Esophagus muscularis mucosa (tissue), 4 donors: ENCODE results near the gene SCAP.

ENCODE experiments used
- CTCF ChIP-seq, 3 experiments: fragments of 200-600 bp in 2 of 3; fragments of 450-650 bp in 1 of 3; sonication (generic) in 2 of 3; IDR thresholded peaks; one replicate each; pipeline ENCODE4 v1.5.1; 2017 to 2019; ENCODE audit warnings: antibody characterized with exemption in 3 of 3, mild to moderate bottlenecking in 2 of 3, moderate library complexity in 1 of 3
- EP300 ChIP-seq: sonication (generic); formaldehyde crosslinking; IDR thresholded peaks from one replicate; pipeline ENCODE4 v1.6.1; 2017; ENCODE audit warnings: antibody characterized with exemption
- POLR2A ChIP-seq: fragments of 450-650 bp; IDR thresholded peaks from one replicate; pipeline ENCODE4 v1.6.1; 2017; ENCODE audit warnings: antibody characterized with exemption, moderate library complexity, mild to moderate bottlenecking, low read depth
- POLR2AphosphoS5 ChIP-seq, 2 donors: sonication (generic); formaldehyde crosslinking; IDR thresholded peaks; one replicate each; pipeline ENCODE4 v1.6.1; 2017; ENCODE audit warnings: antibody characterized with exemption in 2 of 2

- TF ChIP-seq POLR2A (no peak), CTCF (IDR thresholded peaks at IDR 0.05) (no peak), EP300 (no peak), POLR2AphosphoS5 (IDR thresholded peaks at IDR 0.05) (no peak)
Measured at GRCh38 chr3:47503033-47503432, 27.3 kb upstream of the SCAP start.
